ENCODE data around the gene TAMALIN. TPM values are rescaled to one million over a fixed set of nuclear protein-coding genes. Genes with fewer than 3 reads are reported as not detected.
A peak's percentile ranks its signal among the peaks of the same experiment; 100 is the strongest.

Gene TAMALIN
- total and polyA plus RNA-seq, 2 experiments from 2014 or later, result 8.0 to 9.9 TPM

DNA sequence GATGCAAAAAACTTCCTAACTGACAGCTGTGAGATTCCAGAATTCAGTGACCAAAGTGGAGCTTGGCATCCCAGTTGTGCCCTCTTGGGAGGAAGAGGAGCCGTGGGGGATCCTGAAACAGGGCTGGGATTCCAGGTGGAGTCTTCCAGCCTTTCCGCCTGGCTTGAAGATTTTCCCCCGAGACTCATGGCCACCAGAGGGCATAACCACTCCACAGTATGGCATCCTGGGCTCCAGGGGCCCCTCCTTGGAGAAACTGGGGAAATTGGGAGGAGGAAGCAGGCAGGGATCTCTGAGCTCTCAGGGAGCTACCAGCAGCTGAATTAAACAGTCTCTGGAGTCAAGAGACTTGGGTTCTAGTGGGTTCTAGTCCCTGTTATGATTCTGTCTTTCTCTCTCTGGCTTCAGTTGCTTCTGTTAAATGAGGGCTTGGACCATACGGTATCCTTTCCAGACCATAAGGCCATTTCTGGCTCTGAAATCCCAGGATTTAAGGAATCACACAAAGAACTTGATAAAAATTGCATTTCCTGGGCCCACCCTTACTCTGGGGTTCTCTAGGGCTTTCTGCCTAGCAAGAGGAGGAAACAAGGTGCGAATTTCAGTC, 2.6 kb upstream of the TAMALIN start:
- peaks cover 30% of the 10 kb centered on the region for H3K27me3 ChIP-seq
- no peaks in the 10 kb centered on the region for H4K20me1 ChIP-seq (ENCODE audit: insufficient read depth, poor library complexity, severe bottlenecking)
- no peak overlapping the region for H2AFZ ChIP-seq
- 59% methylated on average over 5 of the region's 5 CpGs for WGBS (ENCODE audit: low lambda C conversion rate, missing lambda C conversion rate)
- no peak overlapping the region for H3K4me2 ChIP-seq
- no peak overlapping the region for H3K4me3 ChIP-seq
- TF ChIP-seq, protein P1, sequence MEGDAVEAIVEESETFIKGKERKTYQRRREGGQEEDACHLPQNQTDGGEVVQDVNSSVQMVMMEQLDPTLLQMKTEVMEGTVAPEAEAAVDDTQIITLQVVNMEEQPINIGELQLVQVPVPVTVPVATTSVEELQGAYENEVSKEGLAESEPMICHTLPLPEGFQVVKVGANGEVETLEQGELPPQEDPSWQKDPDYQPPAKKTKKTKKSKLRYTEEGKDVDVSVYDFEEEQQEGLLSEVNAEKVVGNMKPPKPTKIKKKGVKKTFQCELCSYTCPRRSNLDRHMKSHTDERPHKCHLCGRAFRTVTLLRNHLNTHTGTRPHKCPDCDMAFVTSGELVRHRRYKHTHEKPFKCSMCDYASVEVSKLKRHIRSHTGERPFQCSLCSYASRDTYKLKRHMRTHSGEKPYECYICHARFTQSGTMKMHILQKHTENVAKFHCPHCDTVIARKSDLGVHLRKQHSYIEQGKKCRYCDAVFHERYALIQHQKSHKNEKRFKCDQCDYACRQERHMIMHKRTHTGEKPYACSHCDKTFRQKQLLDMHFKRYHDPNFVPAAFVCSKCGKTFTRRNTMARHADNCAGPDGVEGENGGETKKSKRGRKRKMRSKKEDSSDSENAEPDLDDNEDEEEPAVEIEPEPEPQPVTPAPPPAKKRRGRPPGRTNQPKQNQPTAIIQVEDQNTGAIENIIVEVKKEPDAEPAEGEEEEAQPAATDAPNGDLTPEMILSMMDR (IDR thresholded peaks at IDR 0.05; ENCODE audit: poor library complexity), result peak; percentile 67
- TF ChIP-seq EZH2phosphoT487 (IDR thresholded peaks at IDR 0.05; ENCODE audit: low read depth, severe bottlenecking, unreplicated experiment), result no peak
- no peak overlapping the region for H3K27ac ChIP-seq
- peak; percentile 68 for DNase-seq (ENCODE audit: low spot score)
- no peaks in the 10 kb centered on the region for H3K9me2 ChIP-seq (replicated peaks; ENCODE audit: insufficient read depth)
- H3K79me2 ChIP-seq, result no peaks in the 10 kb centered on the region
- H3K4me1 ChIP-seq (ENCODE audit: insufficient read depth), result peaks cover 5% of the 10 kb centered on the region
- no peaks in the 10 kb centered on the region for H3K36me3 ChIP-seq (replicated peaks; ENCODE audit: insufficient read depth, low read depth)
- H3K9me3 ChIP-seq (ENCODE audit: low read depth), result no peaks in the 10 kb centered on the region

DNA sequence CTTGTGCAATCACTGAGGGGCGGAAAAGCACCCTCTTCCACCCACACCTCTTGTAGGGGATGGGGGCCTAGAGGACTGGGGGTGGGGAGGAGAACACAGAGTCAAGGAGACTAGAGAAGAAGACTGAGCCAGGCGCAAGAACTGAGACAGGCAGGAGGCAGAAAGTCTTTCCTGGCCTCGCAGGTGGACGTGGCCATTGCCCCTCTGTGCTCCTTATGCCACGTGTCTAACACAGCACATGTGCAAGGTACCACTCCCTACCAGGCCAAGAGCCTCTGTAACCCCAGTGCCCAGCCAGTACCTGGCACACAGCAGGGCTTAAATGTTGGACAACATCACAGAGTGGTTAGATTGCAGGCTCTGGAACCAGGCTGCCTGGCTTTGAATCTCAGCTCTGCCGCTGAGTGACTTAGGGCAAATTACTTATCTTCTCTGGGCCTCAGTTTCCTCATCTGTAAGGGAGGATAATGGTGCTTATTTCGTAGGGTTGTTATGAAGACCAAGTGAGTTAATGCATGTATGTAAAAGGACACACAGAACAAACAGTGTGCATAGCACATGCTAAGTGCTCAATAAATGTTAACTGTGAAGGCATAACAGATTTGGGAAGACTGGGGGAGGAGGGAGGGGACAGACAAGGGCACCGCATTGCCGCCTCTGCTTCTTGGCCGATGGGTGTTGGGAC, 1.4 kb upstream of the TAMALIN start:
- Histone ChIP-seq H3K27ac (no peak overlapping the region), H3K4me1 (ENCODE audit: insufficient read depth) (peaks cover 13% of the 10 kb centered on the region)

DNA sequence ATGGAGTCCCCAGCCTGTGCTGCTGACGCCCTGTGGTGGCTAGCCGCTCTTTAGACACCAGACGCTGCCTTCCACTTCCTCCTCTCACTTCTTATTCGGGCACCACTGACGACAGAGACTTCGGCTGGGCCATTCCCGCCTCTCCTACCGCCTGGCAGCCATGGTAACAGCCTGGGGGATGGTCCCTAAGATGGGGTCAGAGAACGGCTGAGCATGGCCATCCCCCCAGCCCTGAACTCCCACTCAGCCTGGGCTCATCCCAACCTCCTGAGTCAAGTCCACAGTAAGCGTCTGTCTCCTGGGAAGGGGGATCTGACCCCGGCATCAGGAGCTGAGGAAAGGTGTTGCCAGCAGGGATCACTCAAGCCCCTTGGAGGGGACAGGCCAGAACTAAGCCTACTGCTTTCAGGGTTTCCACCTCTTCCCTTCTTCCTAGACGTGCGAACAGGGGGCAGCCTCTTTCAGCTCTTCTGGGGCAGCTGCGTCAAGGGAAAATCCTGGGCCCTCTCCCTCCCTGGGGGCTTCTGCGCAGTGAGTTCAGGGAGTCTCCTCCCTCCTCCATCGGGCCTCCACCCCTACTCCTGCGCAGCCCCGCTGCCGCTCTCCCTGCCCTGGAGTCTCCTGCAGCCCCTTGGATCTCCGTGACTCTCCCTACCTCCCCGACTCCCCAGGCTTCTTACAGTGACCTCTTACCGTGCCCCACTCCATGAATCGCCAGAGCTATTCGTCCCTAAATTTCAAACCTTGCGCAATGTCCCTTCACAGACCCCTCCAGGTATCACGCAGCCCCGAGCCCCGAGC, 643 bp upstream of the TAMALIN start:
- WGBS (ENCODE audit: low lambda C conversion rate, missing lambda C conversion rate), result 32% methylated on average over 22 of the region's 28 CpGs
- TF ChIP-seq, protein P1 (IDR thresholded peaks at IDR 0.05; ENCODE audit: poor library complexity), result no peak
- no peak for TF ChIP-seq EZH2 (IDR thresholded peaks at IDR 0.05; ENCODE audit: borderline replicate concordance)
- no peak for TF ChIP-seq EZH2phosphoT487 (IDR thresholded peaks at IDR 0.05; ENCODE audit: low read depth, severe bottlenecking, unreplicated experiment)
- DNase-seq (ENCODE audit: low spot score), result no peak
- Histone ChIP-seq H3K4me3 (no peak overlapping the region), H3K4me1 (ENCODE audit: insufficient read depth) (peaks cover 20% of the 10 kb centered on the region), H3K9me3 (ENCODE audit: low read depth) (no peaks in the 10 kb centered on the region), H3K79me2 (no peaks in the 10 kb centered on the region), H3K4me2 (peak overlapping the region; percentile 98), H3K9me2 (replicated peaks; ENCODE audit: insufficient read depth) (no peaks in the 10 kb centered on the region), H4K20me1 (ENCODE audit: insufficient read depth, poor library complexity, severe bottlenecking) (no peaks in the 10 kb centered on the region), H2AFZ (peak overlapping the region; percentile 78), H3K36me3 (replicated peaks; ENCODE audit: insufficient read depth, low read depth) (no peaks in the 10 kb centered on the region), H3K27me3 (peaks cover 30% of the 10 kb centered on the region), H3K27ac (no peak overlapping the region)

More for the DNA sequence above, 1.4 kb upstream of the TAMALIN start:
- WGBS (ENCODE audit: low lambda C conversion rate, missing lambda C conversion rate), result 93% methylated on average over 9 of the region's 10 CpGs
- Histone ChIP-seq H3K9me2 (replicated peaks; ENCODE audit: insufficient read depth) (no peaks in the 10 kb centered on the region), H3K27me3 (peaks cover 30% of the 10 kb centered on the region), H3K36me3 (replicated peaks; ENCODE audit: insufficient read depth, low read depth) (no peaks in the 10 kb centered on the region), H3K4me3 (no peak overlapping the region), H2AFZ (no peak overlapping the region), H4K20me1 (ENCODE audit: insufficient read depth, poor library complexity, severe bottlenecking) (no peaks in the 10 kb centered on the region), H3K4me2 (no peak overlapping the region), H3K79me2 (no peaks in the 10 kb centered on the region), H3K9me3 (ENCODE audit: low read depth) (no peaks in the 10 kb centered on the region)
- no peak for TF ChIP-seq EZH2 (IDR thresholded peaks at IDR 0.05; ENCODE audit: borderline replicate concordance)
- no peak for TF ChIP-seq EZH2phosphoT487 (IDR thresholded peaks at IDR 0.05; ENCODE audit: low read depth, severe bottlenecking, unreplicated experiment)
- TF ChIP-seq, protein P1 (IDR thresholded peaks at IDR 0.05; ENCODE audit: poor library complexity), result no peak
- DNase-seq (ENCODE audit: low spot score), result no peak
